ENCODE data around the gene CACNA1D.

Gene CACNA1D

DNA sequence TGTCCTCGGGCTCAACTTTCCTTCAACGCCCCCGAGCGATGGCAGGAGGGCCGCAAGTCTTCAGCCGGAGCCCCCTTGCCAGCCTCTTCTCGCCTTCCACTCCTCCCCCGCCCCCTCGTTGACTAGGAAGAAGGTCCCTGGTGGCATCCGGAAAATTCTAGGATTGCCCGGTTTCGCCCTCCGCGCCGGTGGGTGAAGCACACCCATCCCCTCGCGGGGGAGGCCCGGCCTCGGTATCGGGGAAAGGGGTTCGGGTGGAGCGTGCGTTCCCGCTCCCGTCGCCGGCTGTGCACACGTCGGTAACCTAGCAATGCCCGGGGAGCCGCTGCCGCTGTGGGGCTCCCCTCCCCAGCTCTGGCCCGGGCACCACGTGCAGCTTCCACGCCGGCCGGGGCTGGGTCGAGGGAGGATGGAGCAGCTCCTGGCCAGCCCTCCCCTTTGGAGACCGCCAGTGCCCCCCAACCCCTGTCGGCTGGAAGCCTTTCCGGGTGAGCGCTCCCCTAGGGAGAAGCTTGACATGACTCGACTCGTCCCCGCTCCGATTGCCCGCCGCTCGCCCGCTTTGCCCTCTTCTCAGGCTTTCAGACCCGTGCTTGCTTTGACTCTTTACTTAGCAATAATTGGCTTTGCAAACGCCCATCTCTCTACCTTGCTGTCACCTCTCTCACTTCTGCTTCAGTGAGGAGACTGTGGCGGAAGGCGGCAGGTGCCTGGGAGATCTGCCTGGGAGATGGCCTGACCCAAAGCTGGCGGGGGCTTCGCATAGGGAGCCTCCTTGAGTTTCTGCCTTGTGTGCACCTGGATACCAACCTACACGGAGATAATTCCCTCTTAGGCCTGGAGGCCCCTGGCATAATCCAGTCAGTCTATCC lies 1.3 kb downstream of the CACNA1D start:
- no peak for DNase-seq

DNA sequence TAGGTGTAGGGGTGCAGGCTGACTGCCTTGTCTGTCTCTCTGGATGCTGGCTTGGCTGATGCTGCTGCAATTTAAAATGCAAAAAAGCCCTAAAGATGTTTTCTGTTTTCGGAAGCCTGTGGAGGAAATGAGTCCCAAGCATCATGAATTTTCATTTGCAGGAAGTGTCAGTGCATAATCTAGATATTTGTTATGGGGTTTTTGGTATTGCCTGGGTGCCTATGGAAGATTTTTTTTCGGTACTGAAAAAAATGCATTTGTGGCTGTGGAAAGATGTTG lies 1.9 kb downstream of the CACNA1D start:
- DNase-seq, result no peak

DNA sequence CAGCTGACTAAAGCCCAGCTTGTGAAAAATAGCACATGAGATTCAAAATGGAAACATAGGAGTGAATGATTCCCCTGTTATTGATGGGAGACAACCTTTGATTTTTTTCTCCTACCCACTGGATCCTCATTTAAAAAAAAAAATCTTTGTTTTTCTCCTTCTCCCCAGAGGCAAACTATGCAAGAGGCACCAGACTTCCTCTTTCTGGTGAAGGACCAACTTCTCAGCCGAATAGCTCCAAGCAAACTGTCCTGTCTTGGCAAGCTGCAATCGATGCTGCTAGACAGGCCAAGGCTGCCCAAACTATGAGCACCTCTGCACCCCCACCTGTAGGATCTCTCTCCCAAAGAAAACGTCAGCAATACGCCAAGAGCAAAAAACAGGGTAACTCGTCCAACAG lies 2.6 kb downstream of the CACNA1D start:
- no peak for DNase-seq

DNA sequence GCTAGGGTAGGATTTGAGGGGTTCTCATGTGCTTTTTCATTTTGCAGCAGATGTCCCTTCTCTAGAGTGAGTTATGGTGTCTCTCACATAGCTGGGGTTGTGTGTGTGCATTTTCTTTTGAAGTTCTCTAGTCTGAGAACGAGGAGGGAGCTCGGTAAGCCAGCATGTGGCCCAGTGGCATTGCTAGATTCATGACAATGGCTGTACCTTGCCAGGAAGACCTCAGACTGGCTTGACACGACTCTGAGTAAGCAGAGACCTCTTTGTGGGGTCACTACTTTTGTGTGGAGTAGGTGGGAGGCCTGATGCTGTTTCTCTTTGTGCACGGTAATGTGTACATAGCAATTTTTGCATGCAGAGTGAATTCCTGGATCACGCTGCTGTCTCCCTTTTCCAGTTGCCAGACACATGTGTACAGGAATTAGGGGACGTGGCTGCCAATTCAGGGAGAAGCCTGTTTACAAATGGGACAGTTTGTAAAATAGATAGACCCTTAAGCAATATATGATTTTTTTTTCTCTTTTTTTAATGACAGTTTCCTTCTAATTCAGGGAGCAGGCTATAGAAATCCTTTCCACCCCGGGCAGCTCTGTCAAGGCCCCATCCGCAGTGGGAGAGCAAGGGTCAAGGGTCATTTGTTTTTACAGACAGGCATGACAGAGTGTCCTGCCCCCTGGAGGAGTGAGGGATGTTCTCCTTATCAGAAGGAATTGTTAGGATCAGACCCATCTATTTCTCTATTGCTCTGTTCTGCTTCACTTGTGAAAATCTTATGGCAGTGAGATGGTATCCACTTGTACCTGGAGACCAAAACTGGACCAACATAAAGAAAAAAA lies 4.6 kb downstream of the CACNA1D start:
- no peak for DNase-seq

DNA sequence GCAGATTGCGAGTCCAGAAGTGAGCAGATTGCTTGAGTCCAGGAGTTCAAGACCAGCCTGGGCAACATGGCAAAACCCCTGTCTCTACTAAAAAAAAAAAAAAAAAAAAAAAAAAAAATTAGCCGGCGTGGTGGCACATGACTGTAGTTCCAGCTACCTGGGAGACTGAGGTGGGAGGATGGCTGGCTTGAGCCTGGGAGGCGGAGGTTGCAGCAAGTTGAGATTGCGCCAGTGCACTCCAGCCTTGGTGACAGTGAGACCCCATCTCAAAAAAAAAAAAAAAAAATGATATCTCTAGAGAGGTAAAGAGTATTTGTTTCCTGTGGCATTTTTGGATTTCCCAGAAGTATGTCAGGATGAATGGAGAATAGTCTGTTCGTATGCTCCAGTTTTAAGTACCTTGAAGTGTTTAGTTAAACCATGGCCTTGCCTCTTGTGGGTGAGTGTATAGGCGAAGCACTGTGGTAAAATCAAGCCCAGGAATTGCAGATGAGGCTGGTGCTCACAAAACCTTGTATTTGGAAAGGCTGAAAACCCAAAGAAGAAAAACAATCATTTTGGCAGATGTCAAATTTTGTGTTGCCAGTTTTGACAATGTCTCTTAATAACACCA lies 5.9 kb downstream of the CACNA1D start:
- no peak for DNase-seq

DNA sequence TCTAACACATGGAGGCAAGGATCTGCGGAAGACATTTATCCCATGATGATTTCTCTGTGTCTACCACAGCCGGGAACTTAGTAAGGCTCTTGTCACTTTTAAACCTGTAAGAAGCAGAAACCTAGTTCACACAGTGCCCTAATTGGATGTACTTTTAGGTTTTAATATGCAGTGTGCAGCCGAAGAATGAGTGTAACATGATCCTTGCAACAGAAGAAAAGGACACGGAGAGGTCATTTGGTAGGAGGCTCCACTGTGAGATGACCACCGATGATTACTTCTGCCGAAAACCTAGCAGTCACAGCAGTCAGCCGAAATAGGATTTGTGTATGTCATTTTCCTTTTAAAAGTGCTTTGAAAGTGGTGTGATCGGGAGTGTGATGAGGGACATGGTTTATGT lies 6.8 kb downstream of the CACNA1D start:
- no peak for DNase-seq

DNA sequence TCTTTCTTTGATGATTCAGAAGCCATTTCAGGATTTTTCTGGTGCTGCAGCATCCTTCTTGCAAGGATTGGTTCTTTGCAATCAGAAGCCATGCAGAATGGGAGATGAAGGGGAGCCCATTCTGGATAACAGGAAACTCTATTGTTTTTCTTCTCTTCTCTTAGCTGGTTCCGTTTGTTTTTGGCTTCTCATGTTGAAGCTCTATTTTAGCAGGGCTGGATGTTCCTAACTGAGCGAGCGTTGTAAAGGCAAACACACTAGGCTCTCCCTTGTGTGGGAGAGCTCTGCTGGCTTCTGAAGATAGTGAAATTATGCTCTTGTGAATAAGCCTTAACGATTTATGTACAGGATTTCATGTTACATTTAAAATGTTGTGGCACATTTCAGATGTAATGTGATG lies 8.3 kb downstream of the CACNA1D start:
- DNase-seq, result no peak

DNA sequence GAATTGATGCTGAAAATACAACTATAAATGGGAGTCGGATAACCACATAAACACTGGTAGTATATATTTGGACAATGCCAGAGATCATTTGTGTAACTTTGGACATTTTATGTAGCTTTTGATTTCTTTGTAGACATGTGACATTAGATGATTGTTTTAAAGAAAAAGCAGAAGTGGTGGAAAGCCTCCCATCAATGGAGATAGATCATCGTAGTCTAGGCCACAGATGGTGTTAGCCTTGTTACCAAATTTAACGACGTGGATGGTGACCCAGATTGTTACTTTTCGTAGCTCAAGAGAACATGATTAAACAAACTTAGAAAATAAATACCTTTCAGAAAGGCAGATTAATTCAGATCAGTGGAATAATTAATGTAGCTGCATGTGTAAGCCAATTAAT lies 8.8 kb downstream of the CACNA1D start:
- DNase-seq, result no peak

DNA sequence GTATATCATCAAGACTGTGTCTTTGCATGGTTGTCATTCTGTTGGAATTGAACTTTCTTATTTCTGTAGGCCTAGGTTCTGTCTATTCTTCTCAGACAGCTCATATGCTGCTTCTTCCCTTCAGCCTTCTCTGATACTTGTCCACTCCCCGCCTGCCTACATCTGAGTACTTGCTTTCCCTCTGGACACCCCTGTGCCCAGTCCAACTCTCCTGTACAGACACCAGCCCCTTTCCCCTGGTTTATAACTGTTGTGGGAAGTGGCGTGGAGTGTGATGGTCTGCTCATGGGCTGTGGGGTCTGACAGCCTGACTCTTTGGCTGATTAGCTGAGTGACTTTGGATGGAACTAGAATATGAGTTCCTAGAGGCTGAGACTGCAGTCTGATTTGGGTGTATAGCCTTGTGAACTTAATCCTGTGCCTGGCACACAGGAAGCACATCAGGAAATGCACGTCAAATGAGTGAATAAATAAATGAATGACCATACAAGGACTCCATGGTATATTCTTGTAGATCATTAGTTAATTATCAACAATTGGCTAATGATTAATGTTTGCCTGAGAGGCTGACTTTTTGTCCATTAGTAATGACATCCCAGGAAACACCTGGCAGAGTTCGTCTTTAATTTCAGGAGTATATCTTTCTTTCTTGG lies 11.8 kb downstream of the CACNA1D start:
- DNase-seq, result no peak

DNA sequence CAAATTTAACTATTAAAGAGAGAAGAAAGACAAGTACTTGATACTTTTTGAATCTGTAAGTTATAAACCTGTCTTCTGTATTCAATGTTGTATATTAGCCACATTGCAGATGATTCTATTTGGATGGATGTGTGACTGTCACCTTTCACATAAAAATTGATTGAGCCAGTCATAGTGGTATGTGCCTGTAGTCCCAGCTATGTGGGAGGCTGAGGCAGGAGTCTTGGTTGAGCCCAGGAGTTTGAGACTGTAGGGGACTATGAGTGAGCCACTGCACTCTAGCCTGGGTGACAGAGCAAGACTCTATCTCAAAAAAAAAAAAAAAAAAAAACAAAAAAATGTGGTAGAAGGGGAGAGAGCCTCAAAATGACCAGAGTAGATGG lies 12.3 kb downstream of the CACNA1D start:
- DNase-seq, result no peak

DNA sequence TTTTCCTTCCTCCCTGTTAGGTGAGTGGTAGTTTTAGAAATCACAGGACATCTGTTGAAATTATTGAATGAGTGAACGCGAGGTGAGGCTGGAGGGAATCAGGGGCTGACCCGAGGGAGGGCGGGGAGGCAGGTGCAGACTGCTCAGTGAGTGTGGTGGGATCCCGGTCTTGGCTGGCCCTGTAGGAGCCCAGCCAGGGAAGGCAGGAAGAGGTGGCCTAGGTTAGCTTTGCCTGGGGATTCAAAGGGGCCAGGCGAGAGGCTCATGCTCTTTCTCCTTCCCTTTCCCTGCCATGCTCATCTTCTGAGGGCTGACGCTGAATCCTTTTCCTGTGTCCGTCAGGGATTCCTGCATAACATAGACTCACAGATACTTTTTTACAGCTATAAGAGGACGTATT lies 15.1 kb downstream of the CACNA1D start:
- no peak for DNase-seq

DNA sequence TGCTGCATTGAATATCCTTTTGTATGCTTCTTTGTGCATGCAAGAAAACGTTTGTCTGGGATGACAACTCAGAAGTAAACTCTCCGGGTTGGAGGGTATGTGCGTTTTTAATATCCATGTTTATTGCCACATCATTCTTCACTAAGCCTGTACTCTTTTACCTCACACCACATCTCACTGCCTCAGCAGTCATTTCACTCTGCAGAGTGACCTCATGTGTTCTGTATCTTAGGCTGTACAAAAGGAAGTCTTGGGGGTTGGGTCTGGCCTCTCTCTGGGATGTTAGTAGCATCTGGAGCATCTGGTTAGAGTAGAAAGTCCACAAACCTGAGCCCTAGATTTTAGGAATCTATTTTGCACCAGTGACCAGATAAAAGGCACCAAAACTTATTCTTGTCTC lies 16.1 kb downstream of the CACNA1D start:
- no peak for DNase-seq

DNA sequence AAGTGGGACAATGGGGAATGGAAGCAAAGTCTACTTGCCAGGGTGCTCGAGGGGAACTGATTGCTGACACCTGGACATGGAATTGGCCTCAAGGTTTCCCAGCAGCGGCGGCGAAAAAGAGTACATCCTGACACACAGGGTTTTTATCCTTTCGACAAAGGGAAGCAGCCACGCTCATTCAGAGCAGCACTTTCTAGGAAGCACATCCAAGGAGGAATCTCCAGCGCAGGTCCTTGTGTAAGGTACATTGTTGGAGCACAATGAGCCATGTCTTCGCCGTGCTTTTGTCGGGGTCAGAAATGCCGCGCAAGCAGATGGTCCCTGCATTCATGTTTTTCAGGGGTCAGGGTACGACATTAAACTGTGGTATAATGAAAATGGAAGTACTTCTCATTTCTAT lies 16.8 kb downstream of the CACNA1D start:
- no peak for DNase-seq

DNA sequence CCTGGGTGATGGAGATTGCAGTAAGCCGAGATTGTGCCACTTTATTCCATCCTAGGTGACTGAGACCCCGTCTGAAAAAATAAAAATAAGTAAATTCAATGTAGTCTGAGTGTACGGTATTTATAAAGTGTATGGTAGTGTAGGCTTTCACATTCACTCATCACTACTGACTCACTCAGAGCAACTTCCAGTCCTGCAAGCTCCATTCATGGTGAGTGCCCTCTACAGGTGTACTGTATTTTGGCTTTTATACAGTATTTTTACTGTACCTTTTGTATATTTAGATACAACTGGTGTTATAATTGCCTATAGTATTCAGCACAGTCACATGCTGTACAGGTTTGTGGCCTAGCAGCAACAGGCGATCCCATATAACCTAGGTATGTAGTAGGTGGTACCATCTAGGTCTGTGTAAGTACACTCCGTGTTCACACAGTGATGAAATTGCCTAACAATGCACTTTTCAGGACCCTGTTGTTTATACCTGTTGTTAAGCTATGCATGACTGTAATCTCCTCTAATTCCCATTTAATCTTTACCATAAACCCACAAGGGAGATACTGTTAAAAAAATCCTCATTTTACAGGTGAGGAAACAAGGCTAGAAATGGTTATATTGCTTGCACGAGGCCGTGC lies 19.3 kb downstream of the CACNA1D start:
- DNase-seq, result no peak

DNA sequence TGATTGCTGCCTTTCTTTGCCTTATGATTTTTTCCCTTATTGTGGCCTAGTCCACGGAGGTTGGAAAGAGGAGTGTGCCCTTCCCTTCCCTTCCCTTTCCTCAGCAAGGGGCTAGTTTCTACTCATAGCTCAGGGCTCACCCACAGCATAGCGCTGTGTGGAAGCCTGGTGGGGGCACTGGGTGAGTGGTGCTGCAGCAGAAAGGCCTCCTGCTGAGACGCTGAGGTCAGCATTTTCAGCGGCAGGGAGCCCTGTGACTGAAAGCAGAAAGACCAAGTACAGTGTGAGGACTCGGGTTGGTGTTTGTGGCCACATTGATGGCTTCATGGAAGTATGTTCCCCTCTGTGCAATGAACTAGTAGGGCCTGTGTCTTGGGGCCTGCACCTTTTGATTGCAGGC lies 21.9 kb downstream of the CACNA1D start:
- no peak for DNase-seq

DNA sequence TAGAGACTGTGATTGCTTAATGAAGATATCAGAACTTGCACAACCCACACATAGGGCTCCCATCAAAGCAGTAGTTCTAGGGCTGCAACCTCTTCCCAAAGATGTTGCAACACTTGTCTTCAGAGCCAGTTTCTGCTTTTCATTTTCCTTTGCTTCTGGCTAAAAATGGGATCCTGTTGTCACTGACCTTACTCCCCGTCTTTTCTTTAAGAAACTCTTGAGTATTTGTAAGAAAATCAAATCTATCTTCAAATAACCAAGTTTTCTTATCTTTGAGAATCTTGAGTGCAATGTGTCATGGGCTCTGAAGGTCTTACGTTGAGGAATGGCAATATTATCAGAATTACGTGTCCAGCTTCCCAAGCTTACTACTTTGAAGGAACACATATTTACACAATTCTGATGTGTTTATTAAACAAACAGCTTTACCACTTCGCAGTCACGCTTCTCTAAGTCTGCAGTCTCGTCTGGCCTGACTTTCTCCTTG lies 24.1 kb downstream of the CACNA1D start:
- no peak for DNase-seq

DNA sequence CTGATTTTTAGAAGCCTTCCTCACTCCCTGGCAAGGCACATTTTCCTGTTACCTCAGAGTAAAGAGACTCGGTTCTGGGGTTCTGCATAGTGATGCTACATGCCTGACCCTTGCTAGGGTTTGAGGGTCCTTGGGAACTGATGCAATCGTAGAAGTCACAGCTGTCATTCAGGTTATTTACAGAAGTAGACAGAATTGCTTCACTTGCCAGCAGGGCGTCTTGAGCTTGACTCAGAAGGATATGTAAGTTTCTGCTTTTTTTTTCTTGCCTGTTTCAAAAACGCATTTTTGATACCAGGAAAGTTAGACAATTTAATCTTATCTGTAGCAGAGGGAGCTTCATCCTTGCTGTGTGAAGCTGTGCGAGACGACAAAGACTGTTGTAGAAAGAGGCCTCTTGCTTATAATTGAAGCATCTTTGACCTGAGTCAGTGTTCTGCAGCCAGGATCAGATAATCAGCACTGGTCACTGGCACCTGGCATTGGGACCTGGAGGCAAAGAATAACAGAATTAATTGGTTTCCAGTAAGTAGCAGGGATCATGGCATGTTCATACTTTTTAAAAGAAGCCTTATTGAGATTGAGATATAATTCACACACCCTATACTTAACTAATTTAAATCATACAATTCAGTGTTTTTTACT lies 24.8 kb downstream of the CACNA1D start:
- no peak for DNase-seq

DNA sequence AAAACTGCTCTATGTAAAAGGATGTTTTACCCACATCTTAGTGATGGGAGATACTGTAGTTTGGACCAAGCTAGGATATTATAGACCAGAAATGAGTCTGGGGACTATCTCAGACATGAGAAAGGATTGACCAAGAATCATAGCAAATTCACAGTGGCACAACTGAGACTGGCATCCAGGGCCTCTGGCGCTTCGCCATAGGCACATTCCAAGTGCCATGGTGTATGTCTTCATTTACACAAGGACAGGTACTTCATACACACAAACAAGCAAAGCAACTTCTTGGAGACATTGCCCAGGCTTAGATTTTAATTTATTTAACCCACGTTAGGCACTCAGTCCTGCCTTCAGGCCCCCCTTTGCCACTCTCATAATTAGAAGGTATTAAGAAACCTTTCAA lies 28.9 kb downstream of the CACNA1D start:
- DNase-seq, result no peak

DNA sequence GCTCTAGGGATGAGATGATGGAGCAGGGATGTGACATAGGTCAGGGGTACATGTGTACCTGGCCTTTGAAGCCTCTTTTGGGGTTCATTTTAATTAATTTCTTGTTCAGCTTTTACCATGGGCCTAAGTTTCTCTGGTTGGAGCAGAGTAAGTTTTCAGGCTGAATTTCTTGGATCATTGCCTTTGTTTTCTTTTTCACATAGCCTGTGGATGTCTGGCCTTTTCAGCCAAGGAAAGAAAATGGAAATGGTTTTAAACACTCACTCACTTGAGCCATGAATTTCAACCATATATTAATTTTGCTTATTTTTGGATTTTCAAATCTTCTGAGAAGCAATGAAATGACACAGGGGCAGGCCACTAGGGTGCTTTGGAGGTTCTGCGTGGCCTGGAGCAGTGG lies 30.2 kb downstream of the CACNA1D start:
- DNase-seq, result no peak

DNA sequence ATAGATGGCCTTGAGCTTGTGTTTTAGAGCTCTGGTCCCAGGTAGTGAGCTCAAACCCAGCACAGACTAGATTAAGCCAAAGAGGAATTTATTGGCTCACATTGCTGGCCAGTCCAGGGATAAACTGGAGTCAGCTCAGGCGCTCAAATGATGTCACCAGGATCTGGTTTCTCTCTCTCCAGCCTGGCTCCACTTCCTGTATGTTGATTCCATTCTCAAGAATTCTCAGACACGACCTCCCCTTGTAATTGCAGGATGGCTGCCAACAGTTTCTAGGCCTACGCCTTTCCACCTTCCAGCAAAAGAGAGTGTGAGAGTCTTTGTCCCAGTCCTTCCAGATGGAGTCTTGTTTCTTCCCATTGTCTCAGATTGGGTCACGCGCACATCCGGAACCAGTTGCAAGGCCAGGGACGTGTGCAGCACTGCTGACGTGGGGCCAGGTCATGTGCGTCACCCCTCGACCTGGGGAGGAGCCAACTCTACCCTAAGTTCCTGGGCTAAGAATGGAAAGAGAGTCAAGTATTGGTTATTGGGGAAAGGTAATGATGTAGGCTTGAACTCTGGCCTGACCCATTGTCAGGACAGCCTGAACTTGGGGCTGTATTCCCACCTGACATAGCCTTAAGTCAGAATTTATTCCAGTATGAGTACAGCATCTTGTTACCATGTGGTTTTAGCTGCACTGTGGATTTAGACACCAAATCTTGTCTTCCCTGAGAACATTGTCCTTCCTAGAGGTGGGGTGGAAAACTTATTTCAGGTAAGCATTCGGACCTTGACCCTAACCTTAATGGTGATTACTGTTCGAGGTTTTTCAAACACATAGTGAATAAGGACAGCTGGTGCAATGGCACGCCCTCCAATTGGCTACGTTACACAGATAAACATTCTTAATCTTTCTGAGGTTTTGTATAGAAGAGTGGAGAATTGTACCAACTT lies 31.6 kb downstream of the CACNA1D start:
- no peak for DNase-seq

DNA sequence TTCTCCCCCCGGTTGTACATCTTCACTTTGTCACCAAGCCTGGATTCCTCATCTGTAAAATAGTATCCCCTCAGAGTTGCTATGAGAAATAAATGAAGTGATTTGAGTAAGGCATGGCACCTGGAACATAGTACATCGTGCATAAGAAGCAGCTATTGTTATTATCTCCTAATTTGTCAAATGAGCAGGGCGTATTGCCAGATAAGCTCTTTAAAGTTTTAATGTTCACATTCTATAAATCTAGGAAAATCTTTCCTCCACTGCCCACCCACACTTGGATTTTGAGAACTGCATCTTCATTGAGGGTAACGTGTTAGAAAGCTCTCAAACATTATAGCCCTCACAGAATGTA lies 32.3 kb downstream of the CACNA1D start:
- DNase-seq, result no peak
